ENCODE data around the gene CFAP161.

The CFAP161 gene

DNA sequence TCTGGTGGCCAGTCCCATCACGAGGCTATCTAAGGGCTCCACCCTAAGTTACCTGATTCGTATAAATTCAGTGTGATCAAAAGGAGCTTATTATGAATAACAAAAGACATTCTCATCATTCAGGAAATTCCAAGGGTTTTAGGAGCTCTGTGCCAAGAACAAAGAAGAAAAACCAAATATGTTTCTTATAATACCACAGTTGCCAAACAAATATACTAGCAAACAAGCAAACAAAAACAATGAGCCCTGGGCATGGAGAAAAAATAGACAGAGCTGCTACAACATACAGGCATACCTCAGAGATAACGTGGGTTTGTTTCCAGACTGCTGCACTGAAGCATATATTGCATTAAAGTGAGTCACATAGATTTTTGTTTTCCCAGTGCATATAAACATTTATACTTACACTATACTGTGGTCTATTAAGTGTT is 20.2 kb upstream of the CFAP161 start:
- H3K9me3 ChIP-seq (ENCODE audit: severe bottlenecking) = no peaks in the 10 kb centered on the region
- no peaks in the 10 kb centered on the region for H3K27me3 ChIP-seq (ENCODE audit: insufficient read depth, low read depth, severe bottlenecking)
- TF ChIP-seq, protein P1, sequence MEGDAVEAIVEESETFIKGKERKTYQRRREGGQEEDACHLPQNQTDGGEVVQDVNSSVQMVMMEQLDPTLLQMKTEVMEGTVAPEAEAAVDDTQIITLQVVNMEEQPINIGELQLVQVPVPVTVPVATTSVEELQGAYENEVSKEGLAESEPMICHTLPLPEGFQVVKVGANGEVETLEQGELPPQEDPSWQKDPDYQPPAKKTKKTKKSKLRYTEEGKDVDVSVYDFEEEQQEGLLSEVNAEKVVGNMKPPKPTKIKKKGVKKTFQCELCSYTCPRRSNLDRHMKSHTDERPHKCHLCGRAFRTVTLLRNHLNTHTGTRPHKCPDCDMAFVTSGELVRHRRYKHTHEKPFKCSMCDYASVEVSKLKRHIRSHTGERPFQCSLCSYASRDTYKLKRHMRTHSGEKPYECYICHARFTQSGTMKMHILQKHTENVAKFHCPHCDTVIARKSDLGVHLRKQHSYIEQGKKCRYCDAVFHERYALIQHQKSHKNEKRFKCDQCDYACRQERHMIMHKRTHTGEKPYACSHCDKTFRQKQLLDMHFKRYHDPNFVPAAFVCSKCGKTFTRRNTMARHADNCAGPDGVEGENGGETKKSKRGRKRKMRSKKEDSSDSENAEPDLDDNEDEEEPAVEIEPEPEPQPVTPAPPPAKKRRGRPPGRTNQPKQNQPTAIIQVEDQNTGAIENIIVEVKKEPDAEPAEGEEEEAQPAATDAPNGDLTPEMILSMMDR (IDR thresholded peaks at IDR 0.05; ENCODE audit: low read depth, low read length) = no peak
- no peaks in the 10 kb centered on the region for H3K36me3 ChIP-seq
- no peak overlapping the region for H3K4me3 ChIP-seq (ENCODE audit: low read depth, low read length)
- no peak for DNase-seq
- no peak overlapping the region for H3K27ac ChIP-seq

DNA sequence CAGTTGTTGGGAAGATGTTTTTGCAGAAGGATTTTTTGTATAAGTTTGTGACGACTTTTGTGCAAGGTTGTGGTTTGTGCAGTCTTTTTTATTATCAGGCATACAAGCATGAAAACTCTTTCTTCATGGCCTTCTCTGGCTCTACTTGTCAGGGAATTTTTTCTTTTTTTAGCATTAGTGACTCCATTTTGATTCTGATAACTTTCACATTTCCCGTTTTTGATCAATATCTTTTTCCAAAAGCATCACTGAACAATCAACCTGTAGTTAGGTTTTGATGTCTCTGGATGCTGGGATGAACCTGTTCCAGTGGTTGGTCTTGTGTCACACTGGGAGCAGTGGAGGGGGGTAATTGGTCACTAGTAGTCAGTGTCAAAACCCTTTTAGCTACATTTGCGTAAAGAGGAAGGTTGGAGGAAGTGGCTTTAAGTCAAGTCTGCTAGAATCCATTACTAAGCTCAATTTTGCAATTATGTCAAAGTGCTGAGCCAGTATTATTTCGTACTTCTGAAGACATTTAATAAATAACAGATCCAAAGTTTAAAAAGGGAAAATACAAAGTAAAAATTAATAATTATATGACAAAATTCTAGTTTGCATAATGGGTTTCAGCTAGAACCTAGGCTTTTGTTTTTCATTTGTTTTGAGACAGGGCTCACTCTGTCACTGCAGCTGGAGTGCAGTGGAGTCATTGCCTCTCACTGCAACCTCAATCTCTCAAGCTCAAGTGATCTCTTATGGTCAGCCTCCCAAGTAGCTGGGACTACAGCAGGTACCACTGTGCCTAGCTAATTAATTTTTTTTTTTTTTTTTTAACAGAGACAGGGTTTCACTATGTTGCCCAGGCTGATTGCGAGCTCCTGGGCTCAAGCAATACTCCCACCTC is 18.8 kb upstream of the CFAP161 start:
- H3K27ac ChIP-seq = no peak overlapping the region
- H3K9me3 ChIP-seq (ENCODE audit: severe bottlenecking) = no peaks in the 10 kb centered on the region
- H3K4me3 ChIP-seq (ENCODE audit: low read depth, low read length) = no peak overlapping the region
- DNase-seq = no peak
- TF ChIP-seq, protein P1 (IDR thresholded peaks at IDR 0.05; ENCODE audit: low read depth, low read length) = no peak
- no peaks in the 10 kb centered on the region for H3K27me3 ChIP-seq (ENCODE audit: insufficient read depth, low read depth, severe bottlenecking)
- H3K36me3 ChIP-seq = no peaks in the 10 kb centered on the region

DNA sequence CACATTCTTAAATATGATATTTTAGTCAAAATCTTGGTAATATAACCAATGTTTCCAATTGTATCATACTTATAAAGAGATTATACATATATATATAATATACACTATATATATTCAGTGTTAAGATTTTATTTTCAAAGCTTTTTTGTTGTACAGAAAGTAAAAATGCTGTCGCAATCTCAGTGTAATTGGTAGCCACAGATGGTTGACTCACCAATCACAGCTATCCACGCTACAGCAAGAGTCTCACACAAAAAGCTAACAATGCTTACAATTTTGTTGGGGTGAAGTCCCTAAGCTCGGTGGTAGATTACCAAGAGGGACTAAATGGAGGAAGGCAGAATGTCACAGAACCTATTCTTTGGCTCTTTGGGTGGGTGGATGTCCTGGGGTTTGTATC is 16.9 kb upstream of the CFAP161 start:
- Histone ChIP-seq H3K36me3 (no peaks in the 10 kb centered on the region), H3K9me3 (ENCODE audit: severe bottlenecking) (no peaks in the 10 kb centered on the region), H3K4me3 (ENCODE audit: low read depth, low read length) (no peak overlapping the region), H3K27ac (no peak overlapping the region), H3K27me3 (ENCODE audit: insufficient read depth, low read depth, severe bottlenecking) (no peaks in the 10 kb centered on the region)
- no peak for DNase-seq
- TF ChIP-seq, protein P1 (IDR thresholded peaks at IDR 0.05; ENCODE audit: low read depth, low read length) = no peak

DNA sequence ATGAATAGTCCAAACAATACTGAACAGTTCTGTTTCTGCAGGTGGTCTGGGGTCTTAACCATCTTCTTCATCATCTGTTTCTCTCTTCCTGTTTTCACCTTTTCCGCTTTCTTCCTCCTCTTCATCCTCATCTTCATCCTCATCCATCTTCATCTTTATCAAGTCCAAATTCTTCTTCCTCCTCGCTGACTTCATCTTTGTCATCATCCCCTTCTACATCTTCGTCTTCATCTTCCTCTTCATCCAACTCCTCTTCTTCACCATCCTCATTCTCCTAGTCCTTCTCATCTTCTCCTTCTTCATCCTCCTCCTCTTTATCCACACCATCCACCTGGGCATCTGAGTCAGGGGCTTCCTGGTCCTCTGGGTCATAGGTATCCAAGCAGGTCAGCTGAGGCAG is 16.5 kb upstream of the CFAP161 start:
- TF ChIP-seq, protein P1 (IDR thresholded peaks at IDR 0.05; ENCODE audit: low read depth, low read length) = no peak
- Histone ChIP-seq H3K4me3 (ENCODE audit: low read depth, low read length) (no peak overlapping the region), H3K9me3 (ENCODE audit: severe bottlenecking) (no peaks in the 10 kb centered on the region), H3K36me3 (no peaks in the 10 kb centered on the region), H3K27ac (no peak overlapping the region), H3K27me3 (ENCODE audit: insufficient read depth, low read depth, severe bottlenecking) (no peaks in the 10 kb centered on the region)
- DNase-seq = no peak

DNA sequence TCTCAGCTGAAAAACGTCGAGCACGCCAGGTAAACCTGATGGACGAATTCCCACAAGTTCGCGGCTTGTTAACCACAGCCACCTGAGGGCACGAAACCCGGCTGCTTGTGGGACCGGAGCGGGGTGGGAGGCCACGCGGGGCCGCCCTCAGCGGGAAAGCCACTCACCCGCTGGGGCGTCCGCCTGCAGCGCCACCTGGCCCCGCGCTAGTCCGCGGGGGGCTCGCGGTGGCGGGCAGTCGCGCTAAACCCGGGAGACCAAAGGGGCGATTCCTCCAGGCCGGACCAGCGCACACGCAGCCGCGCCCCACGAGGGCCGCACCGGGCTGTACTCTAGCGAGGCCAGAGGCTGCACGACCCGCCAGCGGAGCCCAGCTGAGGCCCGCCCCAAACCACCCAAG is 15.7 kb upstream of the CFAP161 start:
- no peak for DNase-seq
- Histone ChIP-seq H3K9me3 (ENCODE audit: severe bottlenecking) (no peaks in the 10 kb centered on the region), H3K36me3 (no peaks in the 10 kb centered on the region), H3K27me3 (ENCODE audit: insufficient read depth, low read depth, severe bottlenecking) (no peaks in the 10 kb centered on the region), H3K4me3 (ENCODE audit: low read depth, low read length) (no peak overlapping the region), H3K27ac (no peak overlapping the region)
- TF ChIP-seq, protein P1 (IDR thresholded peaks at IDR 0.05; ENCODE audit: low read depth, low read length) = no peak

All from WERI-Rb-1 (cell line).